ENCODE results near the gene AP1S2. TPM values are rescaled to one million over a fixed set of nuclear protein-coding genes. Genes with fewer than 3 reads are reported as not detected.

AP1S2 gene
- total RNA-seq, 1 donor from 2014 or later, result 18.9 TPM

GRCh38 chrX:15848576-15848975, 6.0 kb downstream of the AP1S2 start:
- intact Hi-C loops (cut with DNase I), result no loop called here
- H3K27ac ChIP-seq, result no peak overlapping the region
- TF ChIP-seq POLR2A (IDR thresholded peaks at IDR 0.05) (no peak), POLR2AphosphoS5 (IDR thresholded peaks at IDR 0.05; ENCODE audit: insufficient read depth in 1 of 2, low read depth in 1 of 2) (no peak)
- TF ChIP-seq, protein P1, sequence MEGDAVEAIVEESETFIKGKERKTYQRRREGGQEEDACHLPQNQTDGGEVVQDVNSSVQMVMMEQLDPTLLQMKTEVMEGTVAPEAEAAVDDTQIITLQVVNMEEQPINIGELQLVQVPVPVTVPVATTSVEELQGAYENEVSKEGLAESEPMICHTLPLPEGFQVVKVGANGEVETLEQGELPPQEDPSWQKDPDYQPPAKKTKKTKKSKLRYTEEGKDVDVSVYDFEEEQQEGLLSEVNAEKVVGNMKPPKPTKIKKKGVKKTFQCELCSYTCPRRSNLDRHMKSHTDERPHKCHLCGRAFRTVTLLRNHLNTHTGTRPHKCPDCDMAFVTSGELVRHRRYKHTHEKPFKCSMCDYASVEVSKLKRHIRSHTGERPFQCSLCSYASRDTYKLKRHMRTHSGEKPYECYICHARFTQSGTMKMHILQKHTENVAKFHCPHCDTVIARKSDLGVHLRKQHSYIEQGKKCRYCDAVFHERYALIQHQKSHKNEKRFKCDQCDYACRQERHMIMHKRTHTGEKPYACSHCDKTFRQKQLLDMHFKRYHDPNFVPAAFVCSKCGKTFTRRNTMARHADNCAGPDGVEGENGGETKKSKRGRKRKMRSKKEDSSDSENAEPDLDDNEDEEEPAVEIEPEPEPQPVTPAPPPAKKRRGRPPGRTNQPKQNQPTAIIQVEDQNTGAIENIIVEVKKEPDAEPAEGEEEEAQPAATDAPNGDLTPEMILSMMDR (IDR thresholded peaks at IDR 0.05), result no peak
- H3K4me1 ChIP-seq, result peaks cover 3% of the 10 kb centered on the region
- H3K9me3 ChIP-seq, result no peaks in the 10 kb centered on the region
- no peak overlapping the region for H3K4me3 ChIP-seq
- no peaks in the 10 kb centered on the region for H3K36me3 ChIP-seq
- no peak for DNase-seq (ENCODE audit: extremely low spot score in 2 of 2)
- no peaks in the 10 kb centered on the region for H3K27me3 ChIP-seq

DNA sequence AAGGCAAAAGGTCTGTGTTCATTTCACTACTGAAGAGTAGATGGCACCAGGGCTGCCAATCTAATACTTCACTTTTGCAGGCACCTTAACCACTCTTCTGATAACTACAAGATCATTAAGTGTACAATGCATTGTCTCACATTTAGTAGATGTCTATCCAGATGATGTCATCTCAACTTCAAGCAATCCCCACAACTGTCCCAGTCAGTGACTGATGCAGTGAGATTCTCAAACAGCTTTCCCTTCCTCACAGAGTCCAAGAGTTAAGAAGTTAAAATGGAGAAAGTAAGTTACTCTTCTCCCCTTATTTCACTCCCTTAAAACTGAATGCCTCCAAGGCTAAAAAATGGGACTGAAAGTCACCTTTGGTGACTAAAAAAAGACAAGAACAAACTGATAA, 10.7 kb downstream of the AP1S2 start:
- DNase-seq (ENCODE audit: extremely low spot score in 2 of 2), result no peak
- Histone ChIP-seq H3K9me3 (no peaks in the 10 kb centered on the region), H3K36me3 (no peaks in the 10 kb centered on the region), H3K27me3 (no peaks in the 10 kb centered on the region), H3K4me3 (no peak overlapping the region), H3K27ac (no peak overlapping the region), H3K4me1 (no peaks in the 10 kb centered on the region)
- TF ChIP-seq POLR2A (IDR thresholded peaks at IDR 0.05) (no peak), POLR2AphosphoS5 (IDR thresholded peaks at IDR 0.05; ENCODE audit: insufficient read depth in 1 of 2, low read depth in 1 of 2) (no peak)
- TF ChIP-seq, protein P1 (IDR thresholded peaks at IDR 0.05), result no peak
- intact Hi-C loops (cut with DNase I), result no loop called here

DNA sequence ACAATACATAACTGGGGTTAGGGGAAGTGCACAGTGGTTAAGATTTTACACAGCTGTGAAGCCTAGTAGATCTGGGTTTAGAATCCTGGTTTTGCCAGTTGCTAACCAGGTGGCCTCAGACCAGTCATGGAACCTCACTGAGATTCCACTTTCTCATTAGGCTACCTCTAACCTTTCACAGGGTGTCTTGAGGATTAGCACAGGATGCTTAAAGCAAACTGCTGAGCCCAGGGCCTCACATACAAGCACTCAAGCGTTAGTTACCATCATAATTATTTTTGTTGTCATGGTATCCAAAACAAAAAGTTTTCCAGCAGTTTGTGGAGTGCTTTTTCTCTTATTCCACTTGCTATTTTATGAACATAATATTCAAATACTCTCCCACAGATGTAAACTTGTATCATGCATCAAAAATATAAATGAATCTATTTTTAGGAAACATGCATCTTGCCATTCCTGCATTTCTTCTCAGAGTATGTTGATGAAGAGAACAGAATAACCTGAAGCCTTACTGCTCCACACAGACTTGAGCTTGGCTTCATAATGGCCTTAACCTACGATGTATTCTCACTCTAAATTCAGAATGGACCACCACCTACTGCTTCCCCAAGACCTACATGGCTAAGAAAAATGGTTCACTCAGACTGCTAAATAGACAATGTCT, 12.6 kb downstream of the AP1S2 start:
- DNase-seq (ENCODE audit: extremely low spot score in 2 of 2), result no peak
- intact Hi-C loops (cut with DNase I), result no loop called here

GRCh38 chrX:15838017-15838416, 16.6 kb downstream of the AP1S2 start:
- Histone ChIP-seq H3K27ac (no peak overlapping the region), H3K27me3 (no peaks in the 10 kb centered on the region), H3K4me3 (no peak overlapping the region), H3K36me3 (no peaks in the 10 kb centered on the region), H3K4me1 (no peaks in the 10 kb centered on the region), H3K9me3 (no peaks in the 10 kb centered on the region)
- intact Hi-C loops (cut with DNase I), result no loop called here
- TF ChIP-seq POLR2A (IDR thresholded peaks at IDR 0.05), result no peak
- TF ChIP-seq, protein P1 (IDR thresholded peaks at IDR 0.05), result no peak
- TF ChIP-seq POLR2AphosphoS5 (IDR thresholded peaks at IDR 0.05; ENCODE audit: insufficient read depth in 1 of 2, low read depth in 1 of 2), result no peak
- no peak for DNase-seq (ENCODE audit: extremely low spot score in 2 of 2)

More for the DNA sequence above, 12.6 kb downstream of the AP1S2 start:
- no peaks in the 10 kb centered on the region for H3K36me3 ChIP-seq
- no peak overlapping the region for H3K4me3 ChIP-seq
- no peaks in the 10 kb centered on the region for H3K4me1 ChIP-seq
- TF ChIP-seq POLR2AphosphoS5 (IDR thresholded peaks at IDR 0.05; ENCODE audit: insufficient read depth in 1 of 2, low read depth in 1 of 2), result no peak
- TF ChIP-seq POLR2A (IDR thresholded peaks at IDR 0.05), result no peak
- TF ChIP-seq, protein P1 (IDR thresholded peaks at IDR 0.05), result no peak
- no peak overlapping the region for H3K27ac ChIP-seq
- H3K27me3 ChIP-seq, result no peaks in the 10 kb centered on the region
- no peaks in the 10 kb centered on the region for H3K9me3 ChIP-seq

DNA sequence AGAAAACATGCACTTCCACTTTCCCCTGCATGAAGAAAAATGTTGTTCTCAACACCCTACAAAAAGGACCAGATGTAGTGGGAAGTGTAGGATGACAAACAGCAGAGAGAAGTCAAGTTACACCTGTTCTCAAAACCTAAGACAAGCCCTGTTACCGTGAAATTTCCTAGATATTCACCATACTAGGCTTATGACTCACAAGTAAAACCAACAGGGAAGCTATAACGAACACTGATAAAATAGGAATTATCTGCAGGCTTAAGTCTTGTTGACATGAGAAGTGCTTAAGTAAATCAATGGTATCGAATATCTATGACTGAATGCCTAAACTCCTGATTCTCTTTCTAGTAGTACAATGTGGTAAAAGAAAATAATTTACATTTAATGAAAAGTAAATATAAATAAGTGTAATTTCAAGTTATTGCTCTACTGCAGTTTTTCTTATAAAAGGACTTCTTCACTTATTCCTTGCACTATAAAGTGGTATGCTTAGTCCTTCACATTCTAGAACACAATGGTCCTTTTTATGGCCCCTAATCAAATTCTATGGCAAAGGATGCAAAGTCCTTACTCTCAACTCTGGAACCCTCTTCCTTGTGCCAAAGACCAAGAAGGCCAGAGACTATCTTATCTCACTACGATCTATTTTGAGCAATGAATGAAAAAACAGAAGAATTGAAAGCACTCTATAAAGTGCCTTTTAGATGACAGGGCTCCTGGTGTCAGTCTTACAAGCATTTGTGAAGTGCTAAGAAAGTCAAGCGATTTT, 19.6 kb downstream of the AP1S2 start:
- Histone ChIP-seq H3K27ac (no peak overlapping the region), H3K36me3 (no peaks in the 10 kb centered on the region), H3K27me3 (no peaks in the 10 kb centered on the region), H3K4me1 (no peaks in the 10 kb centered on the region), H3K4me3 (no peak overlapping the region), H3K9me3 (no peaks in the 10 kb centered on the region)
- intact Hi-C loops (cut with DNase I), result no loop called here
- no peak for DNase-seq (ENCODE audit: extremely low spot score in 2 of 2)
- TF ChIP-seq, protein P1 (IDR thresholded peaks at IDR 0.05), result no peak
- TF ChIP-seq POLR2AphosphoS5 (IDR thresholded peaks at IDR 0.05; ENCODE audit: insufficient read depth in 1 of 2, low read depth in 1 of 2), result no peak
- TF ChIP-seq POLR2A (IDR thresholded peaks at IDR 0.05), result no peak

Data from vagina (tissue), 2 donors.